ENCODE results near the gene ICAM2.

Gene ICAM2

DNA sequence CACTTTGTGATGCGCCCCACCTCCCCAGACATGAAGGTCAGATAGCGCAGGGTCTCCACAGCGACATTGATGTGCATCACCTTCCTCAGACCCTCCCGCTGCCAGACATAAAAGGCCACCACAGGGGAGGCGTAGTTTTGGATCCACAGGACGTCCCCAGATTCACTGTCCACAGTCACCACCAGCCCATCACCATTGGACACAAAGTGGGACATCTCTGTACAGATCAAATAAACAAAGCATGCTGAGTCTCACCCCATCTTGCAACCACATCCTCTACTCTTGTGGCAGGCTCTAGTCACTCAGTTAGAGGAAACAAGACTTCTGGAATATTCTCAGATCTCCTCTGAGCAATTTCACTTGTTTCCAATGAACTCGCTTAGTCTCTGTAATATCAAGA is 46.3 kb upstream of the ICAM2 start:
- DNase-seq, result no peak
- Histone ChIP-seq H3K9ac (ENCODE audit: low read length) (no peak overlapping the region), H3F3A (ENCODE audit: insufficient read depth, low read length) (peaks cover 73% of the 10 kb centered on the region), H3K4me2 (ENCODE audit: low read depth, low read length) (no peak overlapping the region), H3K27me3 (replicated peaks; ENCODE audit: insufficient read depth, low read length) (no peaks in the 10 kb centered on the region), H2AFZ (ENCODE audit: low read length) (no peak overlapping the region), H3K9me3 (replicated peaks; ENCODE audit: insufficient read depth, low read length) (no peaks in the 10 kb centered on the region), H3K9me2 (replicated peaks; ENCODE audit: insufficient read depth, low read length) (no peaks in the 10 kb centered on the region), H3K79me2 (ENCODE audit: low read length) (peaks cover 100% of the 10 kb centered on the region), H3K27ac (ENCODE audit: low read length) (no peak overlapping the region), H3K4me3 (ENCODE audit: low read length) (no peak overlapping the region), H3K36me3 (replicated peaks; ENCODE audit: insufficient read depth, low read length) (peaks cover 41% of the 10 kb centered on the region), H3K4me1 (ENCODE audit: low read length) (peaks cover 70% of the 10 kb centered on the region), H4K20me1 (ENCODE audit: insufficient read depth, low read length) (no peaks in the 10 kb centered on the region)
- TF ChIP-seq EZH2phosphoT487 (IDR thresholded peaks at IDR 0.05; ENCODE audit: low read length) (no peak), EZH2 (optimal IDR thresholded peaks at IDR 0.05; ENCODE audit: low read depth, low read length) (no peak), CTCF (IDR thresholded peaks at IDR 0.05; ENCODE audit: low read length) (no peak)

GRCh38 chr17:64065161-64065560 is 44.7 kb upstream of the ICAM2 start:
- Histone ChIP-seq H3K4me2 (ENCODE audit: low read depth, low read length) (no peak overlapping the region), H3K36me3 (replicated peaks; ENCODE audit: insufficient read depth, low read length) (peaks cover 37% of the 10 kb centered on the region), H2AFZ (ENCODE audit: low read length) (no peak overlapping the region), H3K4me3 (ENCODE audit: low read length) (no peak overlapping the region), H3K27me3 (replicated peaks; ENCODE audit: insufficient read depth, low read length) (no peaks in the 10 kb centered on the region), H3K9me2 (replicated peaks; ENCODE audit: insufficient read depth, low read length) (no peaks in the 10 kb centered on the region), H3K9me3 (replicated peaks; ENCODE audit: insufficient read depth, low read length) (no peaks in the 10 kb centered on the region), H4K20me1 (ENCODE audit: insufficient read depth, low read length) (no peaks in the 10 kb centered on the region), H3K79me2 (ENCODE audit: low read length) (peaks cover 100% of the 10 kb centered on the region), H3K27ac (ENCODE audit: low read length) (peak overlapping the region; percentile 11; the same call in 1 of the 2 replicates), H3F3A (ENCODE audit: insufficient read depth, low read length) (peaks cover 77% of the 10 kb centered on the region), H3K9ac (ENCODE audit: low read length) (no peak overlapping the region), H3K4me1 (ENCODE audit: low read length) (peaks cover 81% of the 10 kb centered on the region)
- DNase-seq, result no peak
- TF ChIP-seq EZH2phosphoT487 (IDR thresholded peaks at IDR 0.05; ENCODE audit: low read length) (no peak), CTCF (IDR thresholded peaks at IDR 0.05; ENCODE audit: low read length) (no peak), EZH2 (optimal IDR thresholded peaks at IDR 0.05; ENCODE audit: low read depth, low read length) (no peak)

DNA sequence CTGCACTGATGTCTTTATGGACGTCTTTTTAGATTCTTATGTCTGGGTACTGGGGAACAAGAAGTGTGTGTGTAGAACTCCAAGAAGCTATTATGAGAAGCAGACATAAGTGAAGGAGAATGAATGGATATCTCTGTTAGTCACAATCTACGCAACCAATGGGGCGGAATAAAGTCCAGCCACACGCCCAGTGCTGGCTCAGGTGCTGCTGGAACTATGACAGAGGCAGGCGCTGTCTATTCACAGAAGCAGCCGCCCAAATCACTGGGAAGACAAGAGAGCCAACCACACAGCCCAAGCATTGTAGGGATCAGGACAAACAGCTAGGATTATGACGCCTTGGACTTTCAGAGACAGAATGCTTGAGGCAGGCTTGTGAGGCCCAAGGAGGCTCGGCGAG is 43.9 kb upstream of the ICAM2 start:
- no peak for TF ChIP-seq EZH2phosphoT487 (IDR thresholded peaks at IDR 0.05; ENCODE audit: low read length)
- TF ChIP-seq CTCF (IDR thresholded peaks at IDR 0.05; ENCODE audit: low read length), result no peak
- no peak for TF ChIP-seq EZH2 (optimal IDR thresholded peaks at IDR 0.05; ENCODE audit: low read depth, low read length)
- Histone ChIP-seq H3K4me2 (ENCODE audit: low read depth, low read length) (no peak overlapping the region), H2AFZ (ENCODE audit: low read length) (no peak overlapping the region), H3K9me3 (replicated peaks; ENCODE audit: insufficient read depth, low read length) (no peaks in the 10 kb centered on the region), H3K36me3 (replicated peaks; ENCODE audit: insufficient read depth, low read length) (peaks cover 30% of the 10 kb centered on the region), H3K9ac (ENCODE audit: low read length) (no peak overlapping the region), H3K79me2 (ENCODE audit: low read length) (peaks cover 100% of the 10 kb centered on the region), H3K4me1 (ENCODE audit: low read length) (peaks cover 89% of the 10 kb centered on the region), H3F3A (ENCODE audit: insufficient read depth, low read length) (peaks cover 78% of the 10 kb centered on the region), H3K27ac (ENCODE audit: low read length) (peak overlapping the region; percentile 75; the same call in 1 of the 2 replicates), H3K9me2 (replicated peaks; ENCODE audit: insufficient read depth, low read length) (no peaks in the 10 kb centered on the region), H3K27me3 (replicated peaks; ENCODE audit: insufficient read depth, low read length) (no peaks in the 10 kb centered on the region), H3K4me3 (ENCODE audit: low read length) (no peak overlapping the region), H4K20me1 (ENCODE audit: insufficient read depth, low read length) (no peaks in the 10 kb centered on the region)
- no peak for DNase-seq
